OCI-LY7 (cell line): Measurements from ENCODE around the gene ZC3H12A. TPM values are rescaled to one million over a fixed set of nuclear protein-coding genes. Genes with fewer than 3 reads are reported as not detected.
A peak's percentile ranks its signal among the peaks of the same experiment; 100 is the strongest.

ENCODE experiments used
- BruUV-seq: library from RNA; stranded (reverse); fragments of 400-500 nt; replicated peaks from 2 replicates; lab custom pipeline; 2021; lab: Mats Ljungman, UMichigan
- CTCF ChIA-PET: fragments of 300-600 bp; sonication (Branson Sonifier 250); formaldehyde crosslinking; loops from one replicate; lab custom pipeline; 2022; ENCODE audit warnings: antibody characterized with exemption; ENCODE audit not compliant: unreplicated experiment; lab: Charles Lee
- POLR2A ChIA-PET: fragments of 300-600 bp; sonication (Branson Sonifier 250); formaldehyde crosslinking; loops from one replicate; lab custom pipeline; 2022; ENCODE audit warnings: antibody characterized with exemption; lab: Charles Lee
- DNase-seq: peaks from one replicate; pipeline ENCODE4 v3.0.0-alpha.2; 2015; ENCODE audit warnings: low spot score
- H2AFZ ChIP-seq: fragments of 200-600 bp; sonication (generic), shearing (Covaris generic); 2 replicates; pipeline ENCODE4 v1.6.1; 2014; ENCODE audit warnings: mild to moderate bottlenecking, antibody characterized with exemption, low read length, moderate library complexity
- H3K27ac ChIP-seq: fragments of 200-600 bp; sonication (generic); 2 replicates; pipeline ENCODE4 v1.5.1; 2014; ENCODE audit warnings: mixed run types, low read depth, mild to moderate bottlenecking, moderate library complexity, low read length, inconsistent platforms; ENCODE audit not compliant: poor library complexity, severe bottlenecking
- H3K36me3 ChIP-seq: fragments of 200-600 bp; sonication (generic); 2 replicates; pipeline ENCODE4 v1.6.1; 2014; ENCODE audit warnings: mild to moderate bottlenecking, antibody characterized with exemption, low read length, moderate library complexity, mixed read lengths; ENCODE audit not compliant: insufficient read depth
- H3K4me1 ChIP-seq: fragments of 200-600 bp; sonication (generic); 2 replicates; pipeline ENCODE4 v1.5.1; 2014; ENCODE audit warnings: mild to moderate bottlenecking, low read length; ENCODE audit not compliant: insufficient read depth, poor library complexity, severe bottlenecking
- H3K4me2 ChIP-seq: fragments of 200-600 bp; sonication (generic); 2 replicates; pipeline ENCODE4 v1.6.1; 2014; ENCODE audit warnings: mild to moderate bottlenecking, low read length
- H3K4me3 ChIP-seq: fragments of 200-600 bp; sonication (generic); 2 replicates; pipeline ENCODE4 v1.5.1; 2014; ENCODE audit warnings: mild to moderate bottlenecking, low read depth, low read length; ENCODE audit not compliant: poor library complexity, severe bottlenecking
- H3K79me2 ChIP-seq: fragments of 200-600 bp; sonication (generic); 2 replicates; pipeline ENCODE4 v1.6.1; 2016; ENCODE audit warnings: low read depth, mild to moderate bottlenecking, low read length, moderate library complexity, mixed read lengths; ENCODE audit not compliant: insufficient read depth
- H3K9me2 ChIP-seq: fragments of 200-600 bp; sonication (generic); 2 replicates; pipeline ENCODE4 v1.6.1; 2016; ENCODE audit warnings: mild to moderate bottlenecking, low read length, mixed read lengths; ENCODE audit not compliant: insufficient read depth
- H3K9me3 ChIP-seq: fragments of 200-600 bp; sonication (generic); 2 replicates; pipeline ENCODE4 v1.6.1; 2014; ENCODE audit warnings: mild to moderate bottlenecking, mixed run types, low read length, mixed read lengths
- H4K20me1 ChIP-seq: fragments of 200-600 bp; sonication (generic); 2 replicates; pipeline ENCODE4 v1.6.1; 2014; ENCODE audit warnings: mild to moderate bottlenecking, antibody characterized with exemption, low read length, moderate library complexity, mixed read lengths; ENCODE audit not compliant: insufficient read depth
- EZH2phosphoT487 ChIP-seq: fragments of 200-600 bp; sonication (generic); IDR thresholded peaks from 2 replicates; pipeline ENCODE4 v1.6.1; 2018; ENCODE audit warnings: low read depth, borderline replicate concordance, mild to moderate bottlenecking, mixed run types, antibody characterized with exemption, low read length, moderate library complexity, mixed read lengths
- intact Hi-C: fragments of 100-400 bp; cut with micrococcal nuclease; formaldehyde crosslinking; loops from one replicate; pipeline ENCODE4 v1.10.0; 2022; ENCODE audit not compliant: unreplicated experiment
- total RNA-seq, 2 experiments: library from RNA; depleted of rRNA in 1 of 2; stranded (reverse); fragments of >200 nt in 1 of 2; shearing (Covaris generic) in 1 of 2; gene quantifications; 2 replicates each; pipeline ENCODE4 v1.2.3, GENCODE V29; 2014 to 2022
- TF ChIP-seq, protein P1 (sequence below): fragments of 200-600 bp; sonication (generic); conservative IDR thresholded peaks from 2 replicates; pipeline ENCODE4 v1.5.1; 2014; ENCODE audit warnings: mild to moderate bottlenecking, antibody characterized with exemption, low read length, moderate library complexity, mixed read lengths

The ZC3H12A gene
- total RNA-seq, 2 experiments from 2014 or later, result 11.5 to 20.7 TPM

- H3K4me1 ChIP-seq, result peaks cover 20% of the 10 kb centered on the region
- H3K9me3 ChIP-seq, result no peaks in the 10 kb centered on the region
- no peak for TF ChIP-seq EZH2phosphoT487
- TF ChIP-seq, protein P1, sequence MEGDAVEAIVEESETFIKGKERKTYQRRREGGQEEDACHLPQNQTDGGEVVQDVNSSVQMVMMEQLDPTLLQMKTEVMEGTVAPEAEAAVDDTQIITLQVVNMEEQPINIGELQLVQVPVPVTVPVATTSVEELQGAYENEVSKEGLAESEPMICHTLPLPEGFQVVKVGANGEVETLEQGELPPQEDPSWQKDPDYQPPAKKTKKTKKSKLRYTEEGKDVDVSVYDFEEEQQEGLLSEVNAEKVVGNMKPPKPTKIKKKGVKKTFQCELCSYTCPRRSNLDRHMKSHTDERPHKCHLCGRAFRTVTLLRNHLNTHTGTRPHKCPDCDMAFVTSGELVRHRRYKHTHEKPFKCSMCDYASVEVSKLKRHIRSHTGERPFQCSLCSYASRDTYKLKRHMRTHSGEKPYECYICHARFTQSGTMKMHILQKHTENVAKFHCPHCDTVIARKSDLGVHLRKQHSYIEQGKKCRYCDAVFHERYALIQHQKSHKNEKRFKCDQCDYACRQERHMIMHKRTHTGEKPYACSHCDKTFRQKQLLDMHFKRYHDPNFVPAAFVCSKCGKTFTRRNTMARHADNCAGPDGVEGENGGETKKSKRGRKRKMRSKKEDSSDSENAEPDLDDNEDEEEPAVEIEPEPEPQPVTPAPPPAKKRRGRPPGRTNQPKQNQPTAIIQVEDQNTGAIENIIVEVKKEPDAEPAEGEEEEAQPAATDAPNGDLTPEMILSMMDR, result no peak
- no peak overlapping the region for H3K4me3 ChIP-seq
- H3K4me2 ChIP-seq, result no peak overlapping the region
- no TSS peak for BruUV-seq
- no peaks in the 10 kb centered on the region for H4K20me1 ChIP-seq
- H3K9me2 ChIP-seq, result no peaks in the 10 kb centered on the region
- no peak overlapping the region for H2AFZ ChIP-seq
- peaks cover 21% of the 10 kb centered on the region for H3K79me2 ChIP-seq
- POLR2A ChIA-PET, result no interaction called here
- CTCF ChIA-PET, result no interaction called here
- intact Hi-C loops, result no loop called here
- no peak for DNase-seq
- no peak overlapping the region for H3K27ac ChIP-seq
- H3K36me3 ChIP-seq, result peaks cover 10% of the 10 kb centered on the region
These were observed 2.8 kb upstream of the ZC3H12A start for GRCh38 chr1:37471345-37472231.

GRCh38 chr1:37472281-37472680, 2.1 kb upstream of the ZC3H12A start:
- Histone ChIP-seq H3K4me2 (no peak overlapping the region), H3K9me2 (no peaks in the 10 kb centered on the region), H3K4me3 (no peak overlapping the region), H3K36me3 (peaks cover 15% of the 10 kb centered on the region), H3K79me2 (peaks cover 27% of the 10 kb centered on the region), H3K9me3 (no peaks in the 10 kb centered on the region), H3K4me1 (peaks cover 27% of the 10 kb centered on the region), H3K27ac (no peak overlapping the region), H2AFZ (no peak overlapping the region), H4K20me1 (no peaks in the 10 kb centered on the region)
- CTCF ChIA-PET, result no interaction called here
- no TSS peak for BruUV-seq
- TF ChIP-seq EZH2phosphoT487, result no peak
- TF ChIP-seq, protein P1, result no peak
- POLR2A ChIA-PET, result no interaction called here
- intact Hi-C loops, result no loop called here
- no peak for DNase-seq

- H2AFZ ChIP-seq, result no peak overlapping the region
- intact Hi-C loops, result no loop called here
- BruUV-seq, result no TSS peak
- ChIA-PET CTCF (interaction anchor here (0.7 kb wide), 1 partner anchor 14 kb away, joined by 3 read pairs; no protein-coding TSS in a partner anchor), POLR2A (interaction anchor here (0.6 kb wide), 1 partner anchor 233 kb away, joined by 3 read pairs; no protein-coding TSS in a partner anchor)
- H3K9me3 ChIP-seq, result no peaks in the 10 kb centered on the region
- H3K79me2 ChIP-seq, result peaks cover 34% of the 10 kb centered on the region
- no peak overlapping the region for H3K4me3 ChIP-seq
- DNase-seq, result no peak
- H3K36me3 ChIP-seq, result peaks cover 22% of the 10 kb centered on the region
- peaks cover 5% of the 10 kb centered on the region; the same call in 1 of the 2 replicates for H4K20me1 ChIP-seq
- no peaks in the 10 kb centered on the region for H3K9me2 ChIP-seq
- no peak overlapping the region for H3K27ac ChIP-seq
- H3K4me1 ChIP-seq, result peaks cover 34% of the 10 kb centered on the region
- H3K4me2 ChIP-seq, result peak overlapping the region; percentile 97
- TF ChIP-seq, protein P1, result no peak
- TF ChIP-seq EZH2phosphoT487, result no peak
These were observed 1.4 kb upstream of the ZC3H12A start for GRCh38 chr1:37472994-37473393.
